Upper lobe of left lung (tissue), 6 donors: Measurements from ENCODE around the gene BEND7. TPM values are rescaled to one million over a fixed set of nuclear protein-coding genes. Genes with fewer than 3 reads are reported as not detected.

ENCODE experiments used
- ATAC-seq, 2 donors: fragments of 200-7000 bp; cut with Tn5 transposase; one replicate each; pipeline ENCODE4 v1.9.1; 2022; ENCODE audit warnings: mild to moderate bottlenecking in 2 of 2, moderate library complexity in 2 of 2; ENCODE audit not compliant: low FRiP score in 2 of 2
- DNase-seq, 2 donors: peaks; one replicate each; pipeline ENCODE4 v3.0.0-alpha.2; 2019 to 2020
- H3K27ac ChIP-seq, 4 donors: fragments of 200-600 bp; sonication (generic); one replicate each; pipeline ENCODE4 v1.5.1; 2016 to 2019
- H3K27me3 ChIP-seq, 4 donors: fragments of 200-600 bp; sonication (generic); one replicate each; pipeline ENCODE4 v1.5.1; 2017 to 2019
- H3K36me3 ChIP-seq, 4 donors: fragments of 200-600 bp; sonication (generic); one replicate each; pipeline ENCODE4 v1.5.1; 2016 to 2019
- H3K4me1 ChIP-seq, 4 donors: fragments of 200-600 bp; sonication (generic); one replicate each; pipeline ENCODE4 v1.5.1; 2018 to 2019
- H3K4me3 ChIP-seq, 4 donors: fragments of 200-600 bp; sonication (generic); one replicate each; pipeline ENCODE4 v1.5.1; 2017 to 2019; ENCODE audit warnings: mild to moderate bottlenecking in 2 of 4, moderate library complexity in 1 of 4
- H3K9me3 ChIP-seq, 4 donors: fragments of 200-600 bp; sonication (generic); one replicate each; pipeline ENCODE4 v1.5.1; 2018 to 2019
- CTCF ChIP-seq, 6 experiments: fragments of 450-650 bp in 4 of 6; fragments of 200-600 bp in 2 of 6; sonication (generic) in 2 of 6; IDR thresholded peaks; one replicate each; pipeline ENCODE4 v1.5.1; 2016 to 2019; ENCODE audit warnings: antibody characterized with exemption in 6 of 6
- EP300 ChIP-seq, 4 donors: sonication (generic); formaldehyde crosslinking; IDR thresholded peaks; one replicate each; pipeline ENCODE4 v1.5.1; 2017; ENCODE audit warnings: antibody characterized with exemption in 4 of 4, control low read depth in 2 of 4
- POLR2A ChIP-seq, 4 donors: fragments of 450-650 bp; IDR thresholded peaks; one replicate each; pipeline ENCODE4 v1.5.1; 2016 to 2017; ENCODE audit warnings: antibody characterized with exemption in 4 of 4, mild to moderate bottlenecking in 2 of 4
- POLR2AphosphoS5 ChIP-seq, 2 donors: sonication (generic); formaldehyde crosslinking; IDR thresholded peaks; one replicate each; pipeline ENCODE4 v1.5.1; 2017; ENCODE audit warnings: antibody characterized with exemption in 2 of 2
- whole genome bisulfite sequencing, 2 donors: methylation state at CpG; one replicate each; pipeline ENCODE4 v1.1.5; 2017 to 2018; 5-methylcytosine and 5-hydroxymethylcytosine counted together
- total RNA-seq, 6 donors: library from RNA; depleted of rRNA in 4 of 6; stranded (reverse); fragments of >200 nt in 4 of 6; gene quantifications; one replicate each; pipeline versions ENCODE4 v1.1.0 to v1.2.1, GENCODE V29; 2016 to 2021
- donor health status: DM: no; HTN: no; CAD: no; lungs with moderate emphysema.
- donor health status: DM: no; HTN: yes; CAD: no; lungs with severe emphysema.

The BEND7 gene
- total RNA-seq, 6 donors from 2014 or later: 12.4 to 57.6 (median 26.4) TPM

DNA sequence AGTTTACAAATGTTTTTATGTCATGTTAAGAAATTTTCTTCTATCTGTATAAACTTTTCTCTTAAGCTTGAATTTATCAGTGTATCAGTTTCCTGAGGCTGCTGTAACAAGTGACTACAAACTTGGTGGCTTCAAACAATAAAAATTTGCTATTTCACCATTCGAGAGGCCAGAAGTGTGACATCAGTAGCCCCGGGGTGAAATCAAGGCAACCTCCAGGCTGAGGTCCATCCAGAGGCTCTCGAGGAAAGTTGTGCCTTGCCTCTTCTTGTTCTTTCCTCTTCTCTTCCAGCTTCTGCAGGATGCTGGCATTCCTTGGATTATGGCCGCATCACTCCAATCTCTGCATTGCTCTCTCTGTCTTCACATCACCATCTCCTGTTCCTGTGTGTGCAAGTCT, 6.5 kb upstream of the BEND7 start:
- DNase-seq (no peak), ATAC-seq (no peak)
- Histone ChIP-seq H3K36me3 (no peaks in the 10 kb centered on the region), H3K4me1 (peaks cover 0 to 4% (median 0%) of the 10 kb centered on the region in 4 donors), H3K27ac (no peak overlapping the region), H3K27me3 (no peaks in the 10 kb centered on the region), H3K4me3 (no peak overlapping the region), H3K9me3 (no peaks in the 10 kb centered on the region)
- TF ChIP-seq CTCF (IDR thresholded peaks at IDR 0.05) (no peak), POLR2A (IDR thresholded peaks at IDR 0.05) (no peak), POLR2AphosphoS5 (IDR thresholded peaks at IDR 0.05) (no peak), EP300 (IDR thresholded peaks at IDR 0.05) (no peak)
- 92 to 99% methylated on average over 4 of the region's 4 CpGs for WGBS, 2 donors

- Histone ChIP-seq H3K9me3 (no peaks in the 10 kb centered on the region), H3K36me3 (no peaks in the 10 kb centered on the region), H3K4me3 (peak overlapping the region in 3 of 4 donors; percentile 58 to 70 (median 65)), H3K27me3 (no peaks in the 10 kb centered on the region), H3K27ac (peak overlapping the region in 3 of 4 donors; percentile 34 to 81 (median 68)), H3K4me1 (peaks cover 14 to 24% (median 17%) of the 10 kb centered on the region in 4 donors)
- ATAC-seq (no peak), DNase-seq (no peak)
- no peak for TF ChIP-seq POLR2A (IDR thresholded peaks at IDR 0.05)
- TF ChIP-seq CTCF (IDR thresholded peaks at IDR 0.05): no peak
- no peak for TF ChIP-seq POLR2AphosphoS5 (IDR thresholded peaks at IDR 0.05)
- no peak for TF ChIP-seq EP300 (IDR thresholded peaks at IDR 0.05)
- 46 to 52% methylated on average over 8 of the region's 8 CpGs for WGBS, 2 donors
Observed at GRCh38 chr10:13529714-13529973, 830 bp upstream of the BEND7 start.

DNA sequence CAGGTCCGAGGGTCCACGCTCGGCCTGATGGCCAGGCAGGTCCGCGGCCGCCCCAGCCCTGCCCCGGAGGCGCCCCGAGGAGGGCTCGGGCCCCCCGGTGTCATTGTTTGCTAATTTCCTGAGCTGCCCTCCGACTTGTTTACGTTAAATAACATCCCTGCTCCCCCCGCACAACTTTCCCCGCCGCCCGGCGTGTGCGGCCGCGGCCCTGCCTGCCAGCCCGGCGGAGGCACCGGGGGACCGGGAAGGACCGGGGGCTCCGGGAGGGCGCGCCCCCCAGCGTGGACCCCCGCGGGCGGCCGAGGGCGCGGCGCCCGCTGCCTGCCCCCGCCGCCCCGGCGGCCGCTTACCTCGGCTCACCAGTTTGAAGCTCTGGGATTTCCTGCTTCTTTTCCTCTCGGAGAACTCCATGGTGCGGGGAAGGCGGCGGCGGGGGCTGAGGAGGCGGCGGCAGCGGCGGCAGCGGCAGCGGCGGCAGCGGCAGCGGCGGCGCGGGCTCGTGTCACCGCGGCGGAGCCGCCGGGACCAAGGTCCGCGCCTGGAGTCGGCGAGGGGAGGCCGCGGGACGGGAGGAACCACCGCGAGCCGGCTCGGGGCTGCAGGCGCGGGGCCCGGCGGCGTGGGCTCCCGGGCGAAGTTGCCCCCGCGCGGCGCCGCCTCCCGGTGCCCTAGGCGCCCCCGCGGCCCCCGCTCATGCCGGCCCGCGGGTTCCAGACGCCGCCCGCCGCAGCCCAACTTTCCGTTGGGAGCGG, 515 bp downstream of the BEND7 start:
- 0 to 2% methylated on average over 1 to 22 of the region's 104 CpGs for WGBS, 2 donors
- H3K27ac ChIP-seq: peak overlapping the region; percentile 60 to 87 (median 72)
- ATAC-seq (peak in 1 of 2 donors; percentile 11), DNase-seq (peak in 1 of 2 donors; percentile 87)
- no peaks in the 10 kb centered on the region for H3K9me3 ChIP-seq
- no peaks in the 10 kb centered on the region for H3K27me3 ChIP-seq
- peaks cover 14 to 24% (median 17%) of the 10 kb centered on the region in 4 donors for H3K4me1 ChIP-seq
- H3K36me3 ChIP-seq: no peaks in the 10 kb centered on the region
- peak overlapping the region; percentile 23 to 70 (median 67) for H3K4me3 ChIP-seq
- TF ChIP-seq POLR2AphosphoS5 (IDR thresholded peaks at IDR 0.05) (peak in 1 of 2 donors; percentile 12), CTCF (IDR thresholded peaks at IDR 0.05) (peak in 1 of 6 experiments; percentile 5), POLR2A (IDR thresholded peaks at IDR 0.05) (no peak)

DNA sequence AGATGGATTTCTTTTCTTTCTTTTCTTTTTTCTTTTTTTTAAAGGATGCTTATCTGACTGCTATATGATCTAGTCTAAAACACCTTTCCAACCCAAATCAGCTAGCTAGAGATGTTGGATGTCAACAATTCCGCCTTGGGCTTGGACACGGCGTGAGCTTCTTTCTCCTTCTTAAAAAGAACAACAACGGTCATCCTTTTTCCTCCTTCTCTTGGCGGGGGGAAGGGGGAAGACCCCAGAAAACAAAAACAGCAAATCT, 1.0 kb downstream of the BEND7 start:
- WGBS, 2 donors: 6 to 15% methylated on average over 5 of the region's 5 CpGs
- ATAC-seq (no peak), DNase-seq (no peak)
- TF ChIP-seq POLR2A (IDR thresholded peaks at IDR 0.05) (no peak), POLR2AphosphoS5 (IDR thresholded peaks at IDR 0.05) (no peak), EP300 (IDR thresholded peaks at IDR 0.05) (no peak), CTCF (IDR thresholded peaks at IDR 0.05) (no peak)
- Histone ChIP-seq H3K36me3 (no peaks in the 10 kb centered on the region), H3K9me3 (no peaks in the 10 kb centered on the region), H3K4me3 (peak overlapping the region; percentile 23 to 70 (median 67)), H3K27me3 (no peaks in the 10 kb centered on the region), H3K4me1 (peaks cover 14 to 24% (median 17%) of the 10 kb centered on the region in 4 donors), H3K27ac (peak overlapping the region; percentile 60 to 87 (median 72))
